HL-60/S4 (cell line): ENCODE data around the gene TTLL9.

Experiments used
- in situ Hi-C: fragments of 300-500 bp; cut with MboI; formaldehyde crosslinking; loops from 2 replicates; pipeline ENCODE4 v1.14.3; 2022; ENCODE audit warnings: low sequenced_read_pairs

TTLL9 gene

GRCh38 chr20:31835977-31836852, 34.2 kb upstream of the TTLL9 start:
- in situ Hi-C loops: loop anchor here (25.0 kb wide), 1 partner anchor 826 kb away; the partner anchor contains the start of gene C20orf203

- in situ Hi-C loops: loop anchor here (25.0 kb wide), 1 partner anchor 825 kb away; the partner anchor contains the start of gene C20orf203
These were observed 33.4 kb upstream of the TTLL9 start for GRCh38 chr20:31836853-31837608.

GRCh38 chr20:31837896-31838397, 32.5 kb upstream of the TTLL9 start:
- in situ Hi-C loops: loop anchor here (25.0 kb wide), 1 partner anchor 824 kb away; the partner anchor contains the start of gene C20orf203

GRCh38 chr20:31838646-31839292, 31.7 kb upstream of the TTLL9 start:
- in situ Hi-C loops: loop anchor here (25.0 kb wide), 1 partner anchor 824 kb away; the partner anchor contains the start of gene C20orf203

GRCh38 chr20:31839782-31840487, 30.5 kb upstream of the TTLL9 start:
- in situ Hi-C loops: loop anchor here (25.0 kb wide), 1 partner anchor 822 kb away; the partner anchor contains the start of gene C20orf203

GRCh38 chr20:31840906-31841816, 29.3 kb upstream of the TTLL9 start:
- in situ Hi-C loops: loop anchor here (25.0 kb wide), 1 partner anchor 821 kb away; the partner anchor contains the start of gene C20orf203

GRCh38 chr20:31841928-31842327, 28.5 kb upstream of the TTLL9 start:
- in situ Hi-C loops: loop anchor here (25.0 kb wide), 1 partner anchor 820 kb away; the partner anchor contains the start of gene C20orf203

GRCh38 chr20:31842471-31843157, 27.8 kb upstream of the TTLL9 start:
- in situ Hi-C loops: loop anchor here (25.0 kb wide), 1 partner anchor 820 kb away; the partner anchor contains the start of gene C20orf203

- in situ Hi-C loops: loop anchor here (25.0 kb wide), 1 partner anchor 819 kb away; the partner anchor contains the start of gene C20orf203
These were observed 27.1 kb upstream of the TTLL9 start for GRCh38 chr20:31843288-31843687.

- in situ Hi-C loops: loop anchor here (25.0 kb wide), 1 partner anchor 818 kb away; the partner anchor contains the start of gene C20orf203
These were observed 26.6 kb upstream of the TTLL9 start for GRCh38 chr20:31843881-31844280.

- in situ Hi-C loops: loop anchor here (25.0 kb wide), 1 partner anchor 817 kb away; the partner anchor contains the start of gene C20orf203
These were observed 25.6 kb upstream of the TTLL9 start for GRCh38 chr20:31844737-31845299.

GRCh38 chr20:31845300-31845863, 25.1 kb upstream of the TTLL9 start, which contains the start of gene FOXS1:
FOXS1 (minus strand) TSS chr20:31845604; CDS start chr20:31845542, 62 bp downstream.
- in situ Hi-C loops: loop anchor here (25.0 kb wide), 1 partner anchor 817 kb away; the partner anchor contains the start of gene C20orf203

GRCh38 chr20:31846793-31847138, 23.7 kb upstream of the TTLL9 start:
- in situ Hi-C loops: loop anchor here (25.0 kb wide), 1 partner anchor 816 kb away; the partner anchor contains the start of gene C20orf203

- in situ Hi-C loops: loop anchor here (25.0 kb wide), 1 partner anchor 814 kb away; the partner anchor contains the start of gene C20orf203
These were observed 22.1 kb upstream of the TTLL9 start for GRCh38 chr20:31848088-31848999.

- in situ Hi-C loops: loop anchor here (25.0 kb wide), 1 partner anchor 813 kb away; the partner anchor contains the start of gene C20orf203
These were observed 21.0 kb upstream of the TTLL9 start for GRCh38 chr20:31849306-31849930.
